WI38 (cell line): ENCODE measurements around the gene EGFLAM.

ENCODE experiments used
- H3K4me3 ChIP-seq: 2 replicates; pipeline ENCODE4 v1.5.1; 2011; ENCODE audit warnings: low read depth, mild to moderate bottlenecking, control low read depth, low read length
- CTCF ChIP-seq: IDR thresholded peaks from 2 replicates; pipeline ENCODE4 v1.5.1; 2012; ENCODE audit warnings: low read depth, mild to moderate bottlenecking, control low read depth, low read length

Gene EGFLAM

GRCh38 chr5:38438757-38439156 lies 180.4 kb downstream of the EGFLAM start:
- TF ChIP-seq CTCF: no peak
- H3K4me3 ChIP-seq: no peak overlapping the region

GRCh38 chr5:38441453-38442246 lies 183.3 kb downstream of the EGFLAM start:
- peak; percentile 93 for TF ChIP-seq CTCF
- no peak overlapping the region for H3K4me3 ChIP-seq

- no peak for TF ChIP-seq CTCF
These were observed 183.9 kb downstream of the EGFLAM start for GRCh38 chr5:38442247-38442573.

GRCh38 chr5:38443390-38443789 lies 185.0 kb downstream of the EGFLAM start:
- no peak for TF ChIP-seq CTCF
- no peak overlapping the region for H3K4me3 ChIP-seq

More at GRCh38 chr5:38442247-38442573, 183.9 kb downstream of the EGFLAM start:
- no peak overlapping the region for H3K4me3 ChIP-seq

- TF ChIP-seq CTCF: no peak
- H3K4me3 ChIP-seq: no peak overlapping the region
These were observed 187.1 kb downstream of the EGFLAM start for GRCh38 chr5:38445374-38446028.

- TF ChIP-seq CTCF: no peak
- H3K4me3 ChIP-seq: no peak overlapping the region
These were observed 187.7 kb downstream of the EGFLAM start for GRCh38 chr5:38446029-38446522.

GRCh38 chr5:38447056-38447455 lies 188.7 kb downstream of the EGFLAM start:
- H3K4me3 ChIP-seq: no peak overlapping the region
- no peak for TF ChIP-seq CTCF
